ENCODE data around the gene HOTAIR.

DNA sequence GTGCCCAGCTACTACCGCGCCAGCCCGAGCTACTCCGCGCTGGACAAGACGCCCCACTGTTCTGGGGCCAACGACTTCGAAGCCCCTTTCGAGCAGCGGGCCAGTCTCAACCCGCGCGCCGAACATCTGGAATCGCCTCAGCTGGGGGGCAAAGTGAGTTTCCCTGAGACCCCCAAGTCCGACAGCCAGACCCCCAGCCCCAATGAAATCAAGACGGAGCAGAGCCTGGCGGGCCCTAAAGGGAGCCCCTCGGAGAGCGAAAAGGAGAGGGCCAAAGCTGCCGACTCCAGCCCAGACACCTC is 10.9 kb upstream of the HOTAIR start:
- TF ChIP-seq, protein P1, sequence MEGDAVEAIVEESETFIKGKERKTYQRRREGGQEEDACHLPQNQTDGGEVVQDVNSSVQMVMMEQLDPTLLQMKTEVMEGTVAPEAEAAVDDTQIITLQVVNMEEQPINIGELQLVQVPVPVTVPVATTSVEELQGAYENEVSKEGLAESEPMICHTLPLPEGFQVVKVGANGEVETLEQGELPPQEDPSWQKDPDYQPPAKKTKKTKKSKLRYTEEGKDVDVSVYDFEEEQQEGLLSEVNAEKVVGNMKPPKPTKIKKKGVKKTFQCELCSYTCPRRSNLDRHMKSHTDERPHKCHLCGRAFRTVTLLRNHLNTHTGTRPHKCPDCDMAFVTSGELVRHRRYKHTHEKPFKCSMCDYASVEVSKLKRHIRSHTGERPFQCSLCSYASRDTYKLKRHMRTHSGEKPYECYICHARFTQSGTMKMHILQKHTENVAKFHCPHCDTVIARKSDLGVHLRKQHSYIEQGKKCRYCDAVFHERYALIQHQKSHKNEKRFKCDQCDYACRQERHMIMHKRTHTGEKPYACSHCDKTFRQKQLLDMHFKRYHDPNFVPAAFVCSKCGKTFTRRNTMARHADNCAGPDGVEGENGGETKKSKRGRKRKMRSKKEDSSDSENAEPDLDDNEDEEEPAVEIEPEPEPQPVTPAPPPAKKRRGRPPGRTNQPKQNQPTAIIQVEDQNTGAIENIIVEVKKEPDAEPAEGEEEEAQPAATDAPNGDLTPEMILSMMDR (IDR thresholded peaks at IDR 0.05; ENCODE audit: low read length), result no peak
- TF ChIP-seq EZH2phosphoT487 (IDR thresholded peaks at IDR 0.05; ENCODE audit: low read length), result no peak

Data from MM.1S (cell line).